AG09319 (cell line): Measurements from ENCODE around the gene DHX8.
"Not testable (repeated sequence)": the region's sequence is repeated elsewhere in the genome, so short reads cannot be mapped to it uniquely, and the experiment has no call there.

Source experiments
- DNase-seq: peaks from one replicate; pipeline ENCODE4 v3.0.0-alpha.2; 2010; ENCODE audit warnings: low read depth; ENCODE audit errors: extremely low read depth
- TF ChIP-seq, protein P1 (sequence below): IDR thresholded peaks from 2 replicates; pipeline ENCODE4 v1.5.1; 2011; ENCODE audit warnings: low read depth, mild to moderate bottlenecking, inconsistent platforms, low read length, moderate library complexity

Gene DHX8

DNA sequence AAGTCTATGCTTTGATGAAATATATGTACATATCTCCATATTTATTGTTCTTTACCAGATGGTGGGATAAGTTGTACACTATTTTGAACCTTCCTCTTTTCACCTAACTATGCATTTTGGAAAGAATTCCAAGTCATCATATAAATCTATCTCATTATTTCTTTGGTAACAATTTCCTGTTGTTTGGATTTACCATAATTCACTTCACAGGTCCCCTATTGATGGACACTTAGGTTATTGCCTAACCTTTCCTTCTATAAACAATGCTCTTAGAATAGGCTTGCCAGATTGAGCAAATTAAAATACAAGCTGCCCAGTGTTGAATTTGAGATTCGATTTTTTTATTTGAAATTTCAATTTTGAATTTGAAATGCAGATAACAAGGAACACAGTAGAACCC is 28.9 kb upstream of the DHX8 start:
- TF ChIP-seq, protein P1, sequence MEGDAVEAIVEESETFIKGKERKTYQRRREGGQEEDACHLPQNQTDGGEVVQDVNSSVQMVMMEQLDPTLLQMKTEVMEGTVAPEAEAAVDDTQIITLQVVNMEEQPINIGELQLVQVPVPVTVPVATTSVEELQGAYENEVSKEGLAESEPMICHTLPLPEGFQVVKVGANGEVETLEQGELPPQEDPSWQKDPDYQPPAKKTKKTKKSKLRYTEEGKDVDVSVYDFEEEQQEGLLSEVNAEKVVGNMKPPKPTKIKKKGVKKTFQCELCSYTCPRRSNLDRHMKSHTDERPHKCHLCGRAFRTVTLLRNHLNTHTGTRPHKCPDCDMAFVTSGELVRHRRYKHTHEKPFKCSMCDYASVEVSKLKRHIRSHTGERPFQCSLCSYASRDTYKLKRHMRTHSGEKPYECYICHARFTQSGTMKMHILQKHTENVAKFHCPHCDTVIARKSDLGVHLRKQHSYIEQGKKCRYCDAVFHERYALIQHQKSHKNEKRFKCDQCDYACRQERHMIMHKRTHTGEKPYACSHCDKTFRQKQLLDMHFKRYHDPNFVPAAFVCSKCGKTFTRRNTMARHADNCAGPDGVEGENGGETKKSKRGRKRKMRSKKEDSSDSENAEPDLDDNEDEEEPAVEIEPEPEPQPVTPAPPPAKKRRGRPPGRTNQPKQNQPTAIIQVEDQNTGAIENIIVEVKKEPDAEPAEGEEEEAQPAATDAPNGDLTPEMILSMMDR = no peak

DNA sequence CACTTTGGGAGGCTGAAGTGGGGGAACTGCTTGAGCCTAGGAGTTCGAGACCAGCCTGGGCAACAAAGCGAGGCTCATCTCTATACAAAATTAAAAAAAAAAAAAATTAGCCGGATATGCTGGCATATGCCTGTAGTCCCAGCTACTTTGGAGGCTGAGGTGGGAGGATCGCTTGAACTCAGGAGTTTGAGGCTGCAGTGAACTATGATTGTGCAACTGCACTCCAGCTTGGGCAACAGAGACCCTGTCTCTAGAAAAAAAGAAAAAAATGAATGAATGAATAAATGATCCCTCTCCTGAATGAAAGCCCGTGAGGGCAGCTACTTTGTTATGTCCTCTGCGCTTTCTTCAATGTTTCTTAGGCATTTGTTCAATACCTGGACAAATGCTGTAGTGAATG is 27.7 kb upstream of the DHX8 start:
- TF ChIP-seq, protein P1 = no peak
- DNase-seq = no peak

More for the DNA sequence above, 28.9 kb upstream of the DHX8 start:
- DNase-seq = no peak

DNA sequence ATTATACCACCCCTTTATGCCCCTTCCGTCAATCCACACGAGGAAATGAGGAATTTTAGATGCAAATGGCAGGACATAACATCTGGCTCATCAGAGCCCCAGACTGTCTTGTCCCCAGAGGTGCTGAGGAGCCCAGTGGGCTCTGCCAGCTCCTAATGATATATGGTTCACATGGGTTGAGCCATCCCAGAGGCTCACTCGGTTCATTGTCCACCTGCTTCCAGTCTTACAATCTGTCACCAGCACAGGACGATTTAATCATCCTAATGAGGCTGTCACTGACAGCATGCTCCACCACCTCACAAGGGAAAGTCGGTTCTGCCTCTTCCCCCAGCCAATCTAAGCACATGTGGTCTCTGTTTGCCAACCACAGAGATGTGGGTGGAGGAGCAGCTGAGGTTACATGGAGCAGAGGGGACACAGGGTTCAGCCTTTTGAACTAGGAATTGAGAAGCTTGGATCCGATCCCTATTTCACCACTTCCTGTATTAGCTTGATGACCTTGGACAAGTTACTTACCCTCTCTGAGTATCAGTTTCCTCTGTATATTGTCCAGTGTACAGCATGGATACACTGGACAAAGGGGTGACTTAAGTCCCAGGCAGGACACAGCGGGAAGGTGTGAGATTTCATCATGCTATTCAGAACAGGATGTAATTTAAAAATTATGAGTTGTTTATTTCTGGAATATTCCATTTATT is 27.0 kb upstream of the DHX8 start:
- peak; percentile 56 for DNase-seq

DNA sequence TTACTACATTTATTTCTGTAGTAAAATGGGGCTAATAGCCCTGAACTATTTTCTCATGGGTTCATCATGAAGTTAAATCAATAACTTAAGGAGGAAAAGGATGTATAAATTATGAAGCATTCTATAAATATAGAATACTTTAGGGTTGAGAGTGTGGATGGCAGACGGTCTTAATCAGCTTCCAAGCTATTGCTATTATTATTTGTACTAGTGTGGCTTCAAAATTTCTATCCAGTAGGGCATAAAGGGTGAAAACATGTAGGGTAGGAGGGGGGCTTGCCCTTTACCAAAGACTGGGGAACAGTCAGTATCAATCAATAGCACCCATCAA is 26.4 kb upstream of the DHX8 start:
- no peak for DNase-seq
- TF ChIP-seq, protein P1 = no peak

More for the DNA sequence above, 27.0 kb upstream of the DHX8 start:
- TF ChIP-seq, protein P1 = no peak

DNA sequence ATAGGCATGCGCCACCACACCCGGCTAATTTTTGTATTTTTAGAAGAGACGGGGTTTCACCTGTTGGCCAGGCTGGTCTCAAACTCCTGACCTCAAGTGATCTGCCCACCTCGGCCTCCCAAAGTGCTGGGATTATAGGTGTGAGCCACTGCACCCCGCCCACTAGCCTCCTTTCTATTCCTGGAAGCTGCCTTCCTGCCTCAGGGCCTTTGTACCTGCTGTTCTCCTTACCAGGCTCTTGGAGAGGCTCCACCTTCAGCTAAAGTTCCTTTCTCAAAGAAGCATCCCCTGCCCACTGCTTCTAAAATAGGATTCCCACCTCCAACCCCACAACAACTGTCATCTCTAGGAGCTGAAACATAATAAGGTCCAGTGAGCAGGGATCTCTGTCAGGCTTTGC is 23.9 kb upstream of the DHX8 start:
- DNase-seq = not testable (repeated sequence)

DNA sequence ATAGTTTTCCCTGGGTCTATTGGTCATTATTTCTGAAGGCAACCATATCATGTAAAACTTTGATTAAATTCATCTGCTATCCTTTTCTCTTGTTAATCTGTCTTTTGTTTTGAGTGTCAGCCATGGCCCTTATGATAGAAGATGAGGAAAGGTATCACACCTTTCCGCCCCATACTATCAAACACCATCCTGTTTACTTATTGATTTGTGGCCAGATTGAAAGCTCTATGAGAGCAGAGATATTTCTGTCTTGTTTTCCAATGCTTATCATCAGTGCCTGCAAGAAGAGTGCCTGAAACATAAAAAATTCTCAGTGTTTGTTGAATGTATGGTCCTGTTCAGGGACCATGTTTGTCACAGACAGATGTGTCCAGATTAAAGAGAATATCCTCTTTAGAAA is 22.6 kb upstream of the DHX8 start:
- no peak for DNase-seq
- TF ChIP-seq, protein P1 = no peak

DNA sequence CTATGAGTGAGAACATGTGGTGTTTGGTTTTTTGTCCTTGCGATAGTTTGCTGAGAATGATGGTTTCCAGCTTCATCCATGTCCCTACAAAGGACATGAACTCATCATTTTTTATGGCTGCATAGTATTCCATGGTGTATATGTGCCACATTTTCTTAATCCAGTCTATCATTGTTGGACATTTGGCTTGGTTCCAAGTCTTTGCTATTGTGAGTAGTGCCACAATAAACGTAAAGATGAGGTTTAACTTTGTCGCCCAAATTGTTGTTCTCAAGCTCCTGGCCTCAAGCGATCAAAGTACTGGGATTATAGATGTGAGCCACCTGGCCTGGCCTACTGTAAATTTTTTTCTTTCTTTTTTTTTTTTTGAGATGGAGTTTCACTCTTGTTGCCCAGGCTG is 21.2 kb upstream of the DHX8 start:
- DNase-seq = not testable (repeated sequence)

DNA sequence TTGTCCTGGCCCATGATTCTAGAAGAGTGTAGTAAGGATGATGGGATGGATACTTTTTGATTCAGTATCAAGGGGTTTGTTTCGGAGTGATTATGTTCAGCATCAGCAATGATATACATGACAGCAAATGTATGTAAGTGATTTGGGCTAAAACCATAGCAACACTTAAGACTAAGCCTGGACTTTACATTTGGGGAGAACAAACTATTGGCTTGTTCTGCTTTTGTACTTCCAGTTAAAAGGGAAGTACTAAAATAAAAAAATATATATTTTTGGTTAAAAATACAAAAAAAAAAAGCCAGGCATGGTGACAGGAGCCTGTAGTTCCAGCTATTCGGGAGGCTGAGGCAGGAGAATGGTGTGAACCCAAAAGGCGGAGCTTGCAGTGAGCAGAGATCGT is 20.5 kb upstream of the DHX8 start:
- TF ChIP-seq, protein P1 = no peak
- no peak for DNase-seq

DNA sequence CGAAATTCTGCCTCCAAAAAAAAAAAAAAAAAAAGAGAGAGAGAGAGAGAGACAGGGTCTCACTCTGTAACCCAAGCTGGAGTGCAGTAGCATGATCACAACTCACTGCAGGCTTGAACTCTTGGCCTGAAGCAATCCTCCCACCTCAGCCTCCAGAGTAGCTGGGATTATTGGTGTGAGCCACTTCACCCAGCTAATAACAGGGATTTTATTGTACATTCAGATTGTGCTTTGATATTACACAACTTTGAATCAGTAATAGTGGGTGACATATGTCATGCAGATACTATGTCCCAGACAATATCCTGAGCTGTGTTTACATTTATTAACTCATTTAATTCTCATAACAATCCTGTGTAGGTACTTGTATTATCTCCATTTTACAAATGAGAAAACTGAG is 19.7 kb upstream of the DHX8 start:
- TF ChIP-seq, protein P1 = no peak
- no peak for DNase-seq
